MM.1S (cell line): ENCODE data around the gene RET.

Experiments used
- DNase-seq: peaks from one replicate; pipeline ENCODE4 v3.0.0-alpha.2; 2015
- H2AFZ ChIP-seq: fragments of 300-600 bp; sonication (generic); 2 replicates; pipeline ENCODE4 v1.6.0; 2016; ENCODE audit warnings: antibody characterized with exemption, low read length
- H3F3A ChIP-seq: fragments of 300-600 bp; sonication (generic); 2 replicates; pipeline ENCODE4 v1.6.1; 2016; ENCODE audit warnings: mild to moderate bottlenecking, antibody characterized with exemption, low read length, moderate library complexity, mixed read lengths; ENCODE audit not compliant: insufficient read depth
- H3K27ac ChIP-seq: fragments of 300-600 bp; sonication (generic); 2 replicates; pipeline ENCODE4 v1.5.1; 2016; ENCODE audit warnings: mild to moderate bottlenecking, low read length
- H3K27me3 ChIP-seq: fragments of 300-600 bp; sonication (generic); replicated peaks from 2 replicates; pipeline ENCODE4 v1.6.0; 2016; ENCODE audit warnings: low read length; ENCODE audit not compliant: insufficient read depth
- H3K36me3 ChIP-seq: fragments of 300-600 bp; sonication (generic); replicated peaks from 2 replicates; pipeline ENCODE4 v1.6.1; 2016; ENCODE audit warnings: mild to moderate bottlenecking, low read length, mixed read lengths; ENCODE audit not compliant: insufficient read depth
- H3K4me1 ChIP-seq: fragments of 300-600 bp; sonication (generic); 2 replicates; pipeline ENCODE4 v1.6.1; 2016; ENCODE audit warnings: low read length, mixed read lengths
- H3K4me2 ChIP-seq: fragments of 300-600 bp; sonication (generic); 2 replicates; pipeline ENCODE4 v1.6.0; 2016; ENCODE audit warnings: low read depth, low read length
- H3K4me3 ChIP-seq: fragments of 300-600 bp; sonication (generic); 2 replicates; pipeline ENCODE4 v1.5.1; 2016; ENCODE audit warnings: low read length, mixed read lengths
- H3K79me2 ChIP-seq: fragments of 300-600 bp; sonication (generic); 2 replicates; pipeline ENCODE4 v1.6.1; 2016; ENCODE audit warnings: mixed run types, low read length, mixed read lengths
- H3K9ac ChIP-seq: fragments of 300-600 bp; sonication (generic); 2 replicates; pipeline ENCODE4 v1.6.1; 2016; ENCODE audit warnings: low read length, mixed read lengths
- H3K9me2 ChIP-seq: fragments of 300-600 bp; sonication (generic); replicated peaks from 2 replicates; pipeline ENCODE4 v1.6.1; 2016; ENCODE audit warnings: mild to moderate bottlenecking, low read length, mixed read lengths; ENCODE audit not compliant: insufficient read depth
- H3K9me3 ChIP-seq: fragments of 300-600 bp; sonication (generic); replicated peaks from 2 replicates; pipeline ENCODE4 v1.6.1; 2016; ENCODE audit warnings: mild to moderate bottlenecking, low read length, mixed read lengths; ENCODE audit not compliant: insufficient read depth
- H4K20me1 ChIP-seq: fragments of 300-600 bp; sonication (generic); 2 replicates; pipeline ENCODE4 v1.6.1; 2016; ENCODE audit warnings: mild to moderate bottlenecking, low read length, moderate library complexity, mixed read lengths; ENCODE audit not compliant: insufficient read depth
- EZH2 ChIP-seq: fragments of 300-600 bp; sonication (generic); optimal IDR thresholded peaks from 2 replicates; pipeline ENCODE3; 2017; ENCODE audit warnings: low read depth, mild to moderate bottlenecking, antibody characterized with exemption, low read length, mixed read lengths
- EZH2phosphoT487 ChIP-seq: fragments of 300-600 bp; sonication (generic); IDR thresholded peaks from 2 replicates; pipeline ENCODE4 v1.6.1; 2018; ENCODE audit warnings: antibody characterized with exemption, low read length
- TF ChIP-seq, protein P1 (sequence below): fragments of 300-600 bp; sonication (generic); IDR thresholded peaks from 2 replicates; pipeline ENCODE4 v1.5.1; 2016; ENCODE audit warnings: antibody characterized with exemption, low read length, mixed read lengths

The RET gene

DNA sequence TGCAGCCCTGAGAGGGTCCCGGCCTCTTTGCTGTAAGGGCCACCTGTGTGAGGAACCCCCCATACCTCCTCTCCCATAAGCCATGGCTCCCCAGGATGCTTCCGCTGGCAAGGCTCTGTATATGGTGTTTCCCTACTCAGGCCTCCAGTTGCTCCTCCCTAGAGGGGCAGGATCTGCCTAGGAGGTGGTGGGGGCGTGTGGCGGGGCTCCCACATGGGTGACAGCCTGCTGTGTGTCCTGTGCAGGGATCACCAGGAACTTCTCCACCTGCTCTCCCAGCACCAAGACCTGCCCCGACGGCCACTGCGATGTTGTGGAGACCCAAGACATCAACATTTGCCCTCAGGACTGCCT, 35.7 kb downstream of the RET start:
- no peak overlapping the region for H3K4me2 ChIP-seq
- TF ChIP-seq EZH2 (no peak), EZH2phosphoT487 (no peak)
- TF ChIP-seq, protein P1, sequence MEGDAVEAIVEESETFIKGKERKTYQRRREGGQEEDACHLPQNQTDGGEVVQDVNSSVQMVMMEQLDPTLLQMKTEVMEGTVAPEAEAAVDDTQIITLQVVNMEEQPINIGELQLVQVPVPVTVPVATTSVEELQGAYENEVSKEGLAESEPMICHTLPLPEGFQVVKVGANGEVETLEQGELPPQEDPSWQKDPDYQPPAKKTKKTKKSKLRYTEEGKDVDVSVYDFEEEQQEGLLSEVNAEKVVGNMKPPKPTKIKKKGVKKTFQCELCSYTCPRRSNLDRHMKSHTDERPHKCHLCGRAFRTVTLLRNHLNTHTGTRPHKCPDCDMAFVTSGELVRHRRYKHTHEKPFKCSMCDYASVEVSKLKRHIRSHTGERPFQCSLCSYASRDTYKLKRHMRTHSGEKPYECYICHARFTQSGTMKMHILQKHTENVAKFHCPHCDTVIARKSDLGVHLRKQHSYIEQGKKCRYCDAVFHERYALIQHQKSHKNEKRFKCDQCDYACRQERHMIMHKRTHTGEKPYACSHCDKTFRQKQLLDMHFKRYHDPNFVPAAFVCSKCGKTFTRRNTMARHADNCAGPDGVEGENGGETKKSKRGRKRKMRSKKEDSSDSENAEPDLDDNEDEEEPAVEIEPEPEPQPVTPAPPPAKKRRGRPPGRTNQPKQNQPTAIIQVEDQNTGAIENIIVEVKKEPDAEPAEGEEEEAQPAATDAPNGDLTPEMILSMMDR, result no peak
- no peaks in the 10 kb centered on the region for H3K9me2 ChIP-seq
- no peaks in the 10 kb centered on the region for H4K20me1 ChIP-seq
- no peak overlapping the region for H2AFZ ChIP-seq
- H3F3A ChIP-seq, result no peaks in the 10 kb centered on the region
- no peak overlapping the region for H3K4me3 ChIP-seq
- H3K9ac ChIP-seq, result no peak overlapping the region
- no peaks in the 10 kb centered on the region for H3K27me3 ChIP-seq
- DNase-seq, result no peak
- no peaks in the 10 kb centered on the region for H3K79me2 ChIP-seq
- peaks cover 14% of the 10 kb centered on the region for H3K4me1 ChIP-seq
- H3K27ac ChIP-seq, result no peak overlapping the region
- H3K9me3 ChIP-seq, result no peaks in the 10 kb centered on the region
- H3K36me3 ChIP-seq, result no peaks in the 10 kb centered on the region

DNA sequence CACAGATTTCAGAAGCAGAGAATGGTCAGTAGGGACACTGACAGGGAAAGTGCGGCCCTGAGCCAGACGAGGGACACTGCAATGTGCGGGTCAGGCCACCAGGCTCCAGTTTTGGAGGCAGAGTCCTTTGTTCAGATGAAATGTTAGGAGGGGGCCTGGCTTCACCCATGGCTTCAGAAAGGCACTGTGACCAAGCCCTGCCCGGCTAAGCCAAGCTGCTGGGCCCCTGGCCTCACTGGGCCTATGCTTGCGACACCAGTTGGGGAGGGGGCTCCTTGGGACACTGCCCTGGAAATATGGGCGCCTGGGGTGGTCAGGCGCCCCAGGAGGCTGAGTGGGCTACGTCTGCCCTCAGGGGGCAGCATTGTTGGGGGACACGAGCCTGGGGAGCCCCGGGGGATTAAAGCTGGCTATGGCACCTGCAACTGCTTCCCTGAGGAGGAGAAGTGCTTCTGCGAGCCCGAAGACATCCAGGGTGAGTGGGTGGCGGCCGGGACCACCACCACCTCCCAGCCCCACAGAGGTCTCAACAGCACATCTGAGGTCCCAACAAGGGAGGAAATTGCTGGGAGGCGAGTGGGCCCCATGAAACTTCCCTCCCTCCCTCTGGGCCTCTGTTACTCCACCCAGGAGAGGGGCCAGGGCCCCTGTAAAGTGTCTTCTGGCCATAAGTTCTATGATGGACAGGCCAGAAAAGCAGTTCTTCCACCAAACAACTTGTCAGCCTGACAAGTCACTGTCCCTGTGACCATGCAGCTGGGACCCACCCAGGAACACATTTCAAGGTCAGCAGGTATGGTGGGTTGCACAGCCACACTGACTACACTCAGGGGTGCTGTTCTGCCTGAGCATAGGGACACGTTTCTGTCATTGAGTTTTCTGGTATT, 36.6 kb downstream of the RET start:
- Histone ChIP-seq H3K27me3 (no peaks in the 10 kb centered on the region), H3K36me3 (no peaks in the 10 kb centered on the region), H3K9me2 (no peaks in the 10 kb centered on the region), H3K4me3 (no peak overlapping the region), H3K4me2 (no peak overlapping the region), H3K9me3 (no peaks in the 10 kb centered on the region), H3K79me2 (no peaks in the 10 kb centered on the region), H3K9ac (no peak overlapping the region), H3K4me1 (peaks cover 14% of the 10 kb centered on the region), H3F3A (no peaks in the 10 kb centered on the region), H2AFZ (no peak overlapping the region), H4K20me1 (no peaks in the 10 kb centered on the region), H3K27ac (no peak overlapping the region)
- DNase-seq, result no peak
- TF ChIP-seq, protein P1, result no peak
- TF ChIP-seq EZH2phosphoT487 (no peak), EZH2 (no peak)

DNA sequence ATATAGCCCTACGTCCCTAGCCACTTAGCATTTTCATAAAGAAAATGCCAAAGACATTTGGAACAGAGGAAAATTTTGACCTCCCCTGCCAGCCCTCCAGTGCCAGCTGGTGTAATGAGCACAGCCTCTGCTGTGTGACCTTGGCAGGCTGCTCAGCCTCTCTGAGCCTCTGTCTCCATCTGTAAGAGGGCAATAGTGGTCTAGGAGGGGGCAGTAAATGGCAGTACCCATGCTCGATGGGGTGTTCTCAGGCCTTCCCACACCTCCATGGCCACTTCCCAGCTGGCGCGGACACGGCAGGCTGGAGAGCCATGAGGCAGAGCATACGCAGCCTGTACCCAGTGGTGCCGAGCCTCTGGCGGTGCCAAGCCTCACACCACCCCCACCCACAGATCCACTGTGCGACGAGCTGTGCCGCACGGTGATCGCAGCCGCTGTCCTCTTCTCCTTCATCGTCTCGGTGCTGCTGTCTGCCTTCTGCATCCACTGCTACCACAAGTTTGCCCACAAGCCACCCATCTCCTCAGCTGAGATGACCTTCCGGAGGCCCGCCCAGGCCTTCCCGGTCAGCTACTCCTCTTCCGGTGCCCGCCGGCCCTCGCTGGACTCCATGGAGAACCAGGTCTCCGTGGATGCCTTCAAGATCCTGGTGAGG, 37.3 kb downstream of the RET start:
- Histone ChIP-seq H3K9me3 (no peaks in the 10 kb centered on the region), H3K27ac (no peak overlapping the region), H3K27me3 (no peaks in the 10 kb centered on the region), H3K4me1 (peaks cover 14% of the 10 kb centered on the region), H3K36me3 (no peaks in the 10 kb centered on the region), H3K9me2 (no peaks in the 10 kb centered on the region), H4K20me1 (no peaks in the 10 kb centered on the region), H3K4me3 (no peak overlapping the region), H3K4me2 (no peak overlapping the region), H3F3A (no peaks in the 10 kb centered on the region), H2AFZ (no peak overlapping the region), H3K79me2 (no peaks in the 10 kb centered on the region), H3K9ac (no peak overlapping the region)
- TF ChIP-seq, protein P1, result no peak
- TF ChIP-seq EZH2 (no peak), EZH2phosphoT487 (no peak)
- DNase-seq, result no peak
